ENCODE results near the gene DRD4.

GRCh38 chr11:610146-610801, 26.8 kb upstream of the DRD4 start:
- TF ChIP-seq CTCF (IDR thresholded peaks at IDR 0.05) (no peak), EZH2 (IDR thresholded peaks at IDR 0.05; ENCODE audit: borderline replicate concordance, insufficient read depth, low read depth, low read length, poor library complexity, severe bottlenecking) (no peak)

Measured in B cell (primary cell).